ENCODE data around the gene SPECC1.
"Not testable (repeated sequence)": the region's sequence is repeated elsewhere in the genome, so short reads cannot be mapped to it uniquely, and the experiment has no call there.

SPECC1 gene

DNA sequence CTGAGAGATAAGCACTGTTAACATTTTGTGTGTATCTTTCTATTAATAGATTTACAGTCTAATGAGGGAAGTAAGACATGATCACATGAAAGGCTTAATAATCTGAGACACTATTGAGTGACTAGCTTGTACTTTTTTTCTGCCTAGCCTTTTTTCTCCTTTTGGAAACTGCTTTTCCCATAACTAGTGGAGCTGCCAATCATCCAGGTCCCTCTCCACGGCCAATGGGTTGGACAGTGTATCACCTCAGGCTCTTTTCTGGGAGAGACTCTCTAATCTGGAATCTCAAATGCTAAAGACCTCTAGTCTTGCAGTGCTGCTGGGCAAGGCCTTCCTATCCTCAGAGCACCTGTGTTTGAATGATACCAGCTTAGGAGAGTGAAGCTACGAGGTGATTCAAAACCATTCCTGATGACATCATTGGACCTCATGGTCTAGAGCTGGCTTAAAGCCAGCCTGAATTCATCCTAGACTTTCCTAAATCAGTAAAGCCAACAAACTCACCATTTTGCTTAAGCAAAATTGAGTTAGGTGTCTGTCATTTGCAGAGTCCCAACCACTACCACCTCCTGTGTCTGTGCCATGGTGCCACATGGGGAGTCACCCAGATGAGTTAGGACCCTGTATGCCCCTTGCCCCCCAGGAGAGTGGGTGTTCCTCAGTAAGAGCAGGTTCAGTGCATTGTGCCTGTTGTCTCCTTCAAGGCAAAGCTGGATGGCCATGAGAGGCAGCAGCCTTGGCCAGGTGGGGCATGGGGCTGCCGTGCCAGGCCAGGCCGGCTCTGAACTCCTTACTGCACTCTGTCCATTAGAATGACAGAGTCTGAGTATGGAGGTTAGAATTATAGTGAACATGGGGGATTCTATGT is 62.9 kb downstream of the SPECC1 start:
- peak in 1 of 2 donors; percentile 38 for DNase-seq

DNA sequence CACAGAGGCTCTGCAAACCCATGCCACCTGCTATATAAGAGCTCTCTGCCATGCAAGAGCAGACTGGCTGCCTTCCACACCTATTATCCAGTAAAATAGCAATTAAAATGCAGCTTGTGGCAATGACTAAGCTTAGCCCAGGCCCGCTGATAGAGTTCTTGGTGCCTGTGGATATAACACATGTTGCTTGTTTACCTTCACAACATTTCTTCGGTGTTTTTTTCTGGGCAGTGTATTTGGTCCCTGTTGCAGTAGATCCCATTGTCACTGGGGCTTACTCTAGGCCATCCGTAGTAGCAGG is 63.5 kb downstream of the SPECC1 start:
- no peak for DNase-seq

DNA sequence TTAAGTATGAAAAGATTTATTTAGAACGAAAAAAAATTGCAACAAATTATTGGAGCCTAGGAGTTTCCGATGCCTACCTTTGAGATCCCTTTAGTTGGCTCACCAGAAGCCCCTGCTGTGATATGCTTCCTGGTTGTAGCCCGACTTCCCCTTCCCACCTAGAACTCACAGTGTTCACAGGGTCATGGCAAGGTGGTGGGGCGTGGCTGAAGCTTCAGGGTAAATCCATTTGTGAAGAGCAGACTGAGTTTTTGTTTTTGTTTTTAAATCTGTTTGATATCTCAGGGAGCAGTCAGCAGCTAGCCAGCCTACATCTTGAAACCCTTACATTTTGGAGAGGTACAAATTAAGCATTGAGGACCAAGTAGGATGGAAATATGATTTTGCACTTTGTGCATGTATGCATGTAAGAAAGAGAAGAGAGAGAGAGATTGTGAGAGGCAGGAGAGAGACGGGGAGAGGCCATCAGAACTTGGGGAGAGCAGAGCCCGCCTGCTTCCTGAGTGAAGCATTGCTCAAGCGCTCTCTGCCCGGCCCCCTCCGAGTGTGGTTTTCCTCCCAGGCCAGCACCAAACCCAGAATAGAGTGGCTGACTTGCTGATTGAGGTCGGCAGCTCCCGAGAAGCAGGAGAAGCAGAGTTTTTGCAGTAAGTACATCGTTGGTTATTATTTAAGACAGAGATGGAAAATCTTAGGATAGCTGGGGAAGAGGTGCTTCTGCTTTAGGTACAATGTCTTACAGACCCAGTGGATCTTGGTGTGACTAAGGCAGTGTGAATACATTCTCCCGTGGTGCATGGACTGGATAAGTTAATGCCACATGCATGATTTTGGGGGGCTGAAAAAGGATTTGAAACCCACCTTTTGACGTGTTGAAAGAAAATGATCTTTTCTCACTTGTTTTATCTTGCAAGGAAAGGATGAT is 64.2 kb downstream of the SPECC1 start:
- DNase-seq: peak; percentile 42 to 52

DNA sequence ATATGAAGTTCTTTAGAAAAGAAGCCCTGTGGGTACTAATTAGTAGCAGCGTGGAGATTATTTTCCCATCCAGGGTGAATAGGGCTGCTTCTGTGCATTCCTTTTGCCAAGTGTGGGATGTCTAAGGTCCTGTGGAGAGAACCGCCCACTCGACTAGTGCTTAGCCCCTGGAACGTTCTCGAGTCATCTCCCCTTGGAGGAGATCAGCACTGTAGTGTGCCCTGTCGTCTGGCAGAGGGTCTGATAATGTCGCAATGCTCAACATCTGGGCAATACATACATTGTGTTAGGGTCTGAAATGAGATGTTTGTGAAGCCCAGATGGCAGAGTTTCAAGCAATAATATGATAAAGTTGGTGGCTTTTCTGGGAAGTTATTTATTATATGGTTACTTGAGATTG is 64.8 kb downstream of the SPECC1 start:
- peak in 1 of 2 donors; percentile 14 for DNase-seq

DNA sequence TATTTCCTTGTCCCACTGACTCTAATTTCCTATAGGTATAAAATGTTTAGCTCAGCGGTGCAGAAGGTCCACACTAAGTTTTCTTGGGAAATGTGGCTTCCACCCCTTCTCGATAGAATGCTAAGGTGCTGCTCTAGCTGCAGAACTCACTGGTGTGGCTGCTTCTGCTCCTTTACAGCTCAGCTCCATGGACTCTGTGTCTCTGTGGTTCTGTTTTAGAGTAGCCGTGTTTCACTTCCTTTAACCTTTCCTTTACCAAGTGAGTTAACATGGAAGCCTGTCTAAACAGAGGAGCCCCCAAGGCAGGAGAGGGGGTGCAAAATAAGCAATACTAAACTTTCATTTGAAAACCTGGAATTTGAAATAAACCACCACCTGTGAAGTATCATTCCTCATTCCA is 65.3 kb downstream of the SPECC1 start:
- peak; percentile 29 to 51 for DNase-seq

DNA sequence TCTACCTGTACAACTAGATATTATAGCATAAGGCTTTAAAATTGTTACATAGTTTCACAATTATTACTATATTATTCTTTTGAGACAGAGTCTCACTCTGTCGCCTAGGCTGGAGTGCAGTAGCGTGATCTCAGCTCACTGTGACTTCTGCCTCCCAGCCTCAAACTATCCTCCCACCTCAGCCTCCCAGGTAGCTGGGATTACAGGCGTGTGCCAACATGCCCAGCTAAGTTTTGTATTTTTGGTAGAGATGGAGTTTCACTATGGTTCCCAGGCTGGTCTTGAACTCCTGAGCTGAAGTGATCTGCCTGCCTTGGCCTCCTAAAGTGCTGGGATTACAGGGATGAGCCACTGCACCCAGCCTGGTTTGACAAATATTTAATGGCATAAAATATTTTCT is 67.0 kb downstream of the SPECC1 start:
- DNase-seq: not testable (repeated sequence)

DNA sequence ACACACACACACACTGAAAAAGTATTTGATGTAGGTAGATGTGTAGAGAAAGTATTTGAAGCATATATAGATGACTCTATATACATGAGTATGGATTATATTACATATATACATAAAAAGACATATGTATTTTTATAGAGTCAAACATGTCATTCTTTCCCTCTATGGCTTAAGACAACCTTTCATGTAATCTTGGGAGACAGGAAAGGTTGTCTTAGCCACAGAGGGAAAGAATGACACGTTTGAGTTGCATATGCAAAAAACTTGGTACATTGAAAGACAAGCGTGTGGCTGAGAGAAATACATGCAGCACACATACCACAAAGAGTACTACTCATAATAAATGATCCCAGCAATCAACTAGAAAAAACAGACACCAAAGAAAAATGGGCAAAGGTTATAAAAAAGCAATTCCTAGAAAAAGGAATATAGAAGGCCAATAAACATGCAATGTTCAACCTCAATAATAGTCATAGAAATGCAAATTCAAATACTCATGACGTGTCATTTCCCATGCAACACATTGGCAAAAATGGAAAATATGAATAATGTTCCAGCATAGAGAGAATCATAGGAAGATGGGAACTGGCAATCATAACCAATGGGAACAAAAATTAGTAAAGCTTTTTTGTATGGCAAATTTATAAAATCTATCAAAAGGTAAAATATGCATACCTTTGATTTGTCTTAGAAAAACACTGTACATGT is 69.0 kb downstream of the SPECC1 start:
- DNase-seq: no peak

DNA sequence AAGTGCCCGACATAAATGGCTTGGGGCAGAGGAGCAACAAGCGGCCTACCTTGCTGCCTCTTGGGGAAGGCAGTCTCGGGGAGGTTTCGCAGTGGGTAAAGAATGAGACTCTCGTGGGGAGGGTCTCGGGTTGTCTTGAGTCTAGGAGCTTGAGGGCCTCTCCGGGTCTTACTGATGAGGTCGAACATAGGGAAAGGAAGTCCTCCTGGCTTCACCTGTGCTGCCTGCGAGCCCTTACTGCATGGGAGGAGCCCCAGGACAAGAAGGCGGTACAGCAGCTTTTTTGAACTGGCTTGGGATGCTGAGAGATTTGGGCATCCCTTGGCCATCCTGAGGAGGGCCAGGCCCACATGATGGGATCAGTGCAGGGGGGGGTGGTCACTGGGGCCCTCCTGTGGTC is 71.4 kb downstream of the SPECC1 start:
- DNase-seq: no peak

DNA sequence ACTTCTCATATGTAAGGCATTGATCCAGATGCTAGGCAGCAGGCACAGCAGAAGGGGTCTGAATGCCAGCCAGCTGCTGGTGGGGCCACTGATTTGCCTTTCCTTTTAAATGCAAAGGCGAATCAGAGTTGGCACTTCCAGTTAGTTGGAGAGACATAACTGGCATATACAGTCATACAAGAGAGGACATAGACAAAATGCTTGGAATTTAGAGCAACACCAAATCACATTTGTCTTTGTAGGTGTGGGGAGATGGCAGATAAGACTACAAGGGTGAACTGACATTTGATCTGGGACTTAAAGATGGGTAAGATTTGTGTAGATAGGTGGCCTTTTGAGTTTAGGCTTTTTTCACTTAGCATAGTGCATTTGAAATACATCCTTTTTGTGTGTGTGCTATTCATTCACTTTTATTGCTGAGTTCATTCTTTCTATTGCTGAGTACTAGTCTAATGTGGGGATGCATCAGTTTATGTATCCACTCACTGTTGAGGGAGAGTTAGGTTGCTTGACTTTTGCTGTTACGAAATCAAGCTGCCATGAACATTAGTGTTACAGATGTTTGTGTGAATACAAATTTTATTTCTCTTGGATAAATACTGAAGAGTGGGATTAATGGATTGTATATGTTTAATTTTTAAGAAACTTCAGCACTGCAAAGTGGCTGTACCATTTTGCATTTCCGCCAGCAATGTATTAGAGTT is 74.1 kb downstream of the SPECC1 start:
- DNase-seq: no peak

DNA sequence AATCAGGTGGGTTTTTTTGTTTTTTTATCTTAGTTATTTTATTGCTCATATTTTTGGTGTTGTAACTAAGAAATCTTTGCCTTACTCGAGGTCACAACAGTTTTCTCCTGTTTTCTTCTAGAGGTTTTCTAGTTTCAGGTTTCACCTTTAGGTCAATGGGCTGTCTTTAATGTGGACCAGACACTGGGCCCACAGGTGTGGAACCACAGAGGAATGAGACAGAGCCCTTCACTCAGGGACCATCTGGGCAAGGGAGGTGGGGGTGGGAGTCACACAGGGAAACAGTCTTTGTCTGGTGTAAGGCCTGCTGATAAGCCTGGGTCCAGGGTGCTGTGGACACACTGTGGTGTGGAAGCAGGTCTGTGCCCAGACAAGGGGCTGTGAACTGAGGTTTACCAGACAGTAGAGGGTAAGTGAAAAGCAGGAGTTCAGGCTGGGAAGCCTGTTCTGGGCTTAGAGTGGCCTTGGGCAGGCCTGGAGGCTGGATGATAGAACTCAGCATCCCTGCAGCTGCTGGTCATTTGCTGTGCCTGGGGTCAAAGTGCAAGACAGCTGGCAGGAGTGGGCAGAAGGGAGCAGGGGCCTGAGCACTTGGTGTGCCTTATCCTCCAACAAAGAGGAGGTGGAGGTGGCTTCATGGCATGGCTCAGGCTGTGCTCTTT is 75.6 kb downstream of the SPECC1 start:
- DNase-seq: no peak

DNA sequence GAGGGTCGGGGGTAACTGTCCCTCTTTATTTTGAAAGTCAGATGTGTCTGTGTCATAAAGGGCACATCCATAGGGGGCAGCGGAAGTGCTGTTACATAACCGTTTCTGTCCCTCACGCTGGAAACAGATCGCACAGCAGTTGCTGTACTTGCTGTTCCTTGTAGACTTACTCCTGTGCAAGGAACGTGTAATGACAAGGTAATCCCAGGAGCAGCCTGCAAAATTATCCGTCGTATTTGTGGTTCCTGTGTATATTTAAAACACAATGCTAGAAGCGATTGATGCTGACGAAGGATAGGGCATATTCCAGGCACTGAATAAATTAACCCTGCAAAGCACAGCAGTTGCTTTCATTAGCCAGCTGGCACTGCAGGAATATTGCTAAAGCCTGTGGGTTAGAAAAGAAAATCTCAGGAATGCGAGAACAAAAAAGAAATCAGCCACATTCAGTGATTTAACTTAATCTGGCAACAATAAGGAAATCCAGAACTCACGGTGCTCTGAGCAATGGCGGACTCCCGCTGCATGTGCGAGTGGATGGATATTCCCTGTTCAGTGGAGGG is 76.2 kb downstream of the SPECC1 start:
- DNase-seq: no peak

DNA sequence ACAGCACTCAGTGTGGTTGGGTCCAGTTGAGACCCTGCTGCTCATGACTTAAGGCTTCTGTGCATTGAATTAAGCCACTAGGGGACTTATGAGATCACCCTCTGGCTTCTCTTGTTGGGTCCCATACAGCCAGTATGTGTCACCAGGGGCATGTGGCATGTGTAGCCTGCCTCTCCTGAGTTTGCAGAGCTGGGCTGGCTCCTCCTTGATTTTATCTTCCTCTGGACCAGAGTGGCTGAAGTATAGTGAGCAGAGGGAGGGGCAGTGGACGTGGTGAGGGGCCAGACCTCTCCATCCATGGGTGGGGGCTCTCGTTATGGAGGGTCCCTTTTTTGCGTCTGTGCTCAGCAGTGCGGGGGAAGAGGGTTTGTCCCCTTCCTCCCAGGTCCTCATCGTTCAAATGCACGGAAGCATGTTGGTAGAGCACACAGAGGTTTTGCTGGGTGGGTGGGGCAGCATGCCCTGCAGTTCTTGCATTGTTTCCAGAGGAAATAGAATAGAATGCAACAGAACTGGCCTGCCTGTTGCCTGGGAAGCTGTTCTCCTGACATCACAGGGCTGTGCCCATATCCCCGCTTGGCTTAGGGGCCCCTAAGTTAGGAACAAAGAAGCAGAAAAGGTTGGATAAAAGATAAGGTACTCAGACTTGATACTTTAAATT is 77.4 kb downstream of the SPECC1 start:
- no peak for DNase-seq

DNA sequence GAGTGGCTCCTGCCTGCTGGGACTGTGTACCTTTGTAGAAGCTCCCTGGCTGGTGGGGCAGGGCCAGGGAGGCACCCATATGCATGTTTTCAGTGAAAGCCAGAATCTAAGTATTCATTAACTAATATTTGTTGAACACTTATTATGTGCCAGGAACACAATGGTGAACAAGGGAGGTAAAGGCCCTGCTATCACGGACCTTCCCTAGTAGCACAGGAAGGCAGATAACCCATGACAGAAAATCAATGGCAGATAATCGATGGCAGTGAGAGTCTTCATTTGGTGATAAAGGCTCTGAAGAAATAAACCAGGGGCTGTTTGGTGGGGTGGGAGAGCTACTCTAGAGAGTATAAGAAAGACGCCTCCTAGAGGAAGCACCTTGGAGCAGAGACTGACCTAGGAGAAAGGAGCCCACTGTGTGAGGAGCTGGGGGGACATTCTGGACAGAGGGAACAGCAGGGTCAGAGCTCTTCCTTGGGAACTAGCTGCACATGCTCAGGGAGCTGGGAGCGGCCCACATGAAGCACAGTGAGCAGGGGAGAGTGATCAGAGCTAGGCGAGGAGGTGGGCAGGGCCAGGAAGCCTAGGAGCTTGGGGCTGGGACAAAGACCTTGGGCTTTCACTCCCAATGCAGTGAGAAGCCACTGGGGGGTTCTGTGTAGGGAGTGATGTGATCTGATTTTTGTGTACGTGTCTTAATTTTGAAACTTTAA is 78.5 kb downstream of the SPECC1 start:
- no peak for DNase-seq

DNA sequence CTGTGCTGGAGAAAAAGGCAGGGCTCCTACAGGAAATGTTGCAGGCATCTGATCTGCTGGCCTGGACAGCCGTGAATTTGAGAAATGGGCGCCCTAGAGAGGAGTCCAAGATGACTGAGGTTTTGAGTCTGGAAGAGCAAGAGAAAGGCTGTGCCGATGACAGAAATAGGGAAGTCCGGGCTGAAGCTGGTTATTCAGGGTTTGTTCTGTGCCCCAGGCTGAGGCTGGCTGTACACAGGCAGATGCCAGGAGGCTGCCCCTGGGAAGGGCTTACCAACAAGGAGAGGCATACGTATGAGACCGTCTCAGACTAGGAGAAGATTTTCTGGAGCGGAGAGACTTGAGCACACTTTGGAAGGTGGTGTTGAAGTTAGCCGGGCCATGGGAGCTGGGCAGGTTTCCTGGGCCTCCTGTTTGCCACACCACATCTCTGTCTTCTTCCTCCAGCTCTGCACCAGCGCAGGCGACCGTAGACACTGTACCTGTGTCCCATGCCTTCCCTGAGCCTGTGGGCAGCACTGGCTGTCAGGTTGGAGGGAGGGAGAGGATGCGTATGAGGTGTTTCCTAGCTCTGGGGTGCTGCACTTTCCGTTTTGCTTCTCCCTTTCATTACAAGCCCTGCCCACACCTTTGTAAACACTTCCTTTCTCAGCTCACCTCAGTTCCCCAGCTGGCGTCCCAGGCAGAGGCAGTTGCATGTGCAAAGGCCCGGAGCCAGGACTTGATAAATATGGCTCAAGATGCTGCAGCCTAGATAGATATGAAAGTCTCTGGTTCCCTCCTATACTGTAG is 80.8 kb downstream of the SPECC1 start:
- DNase-seq: peak in 1 of 2 donors; percentile 20

DNA sequence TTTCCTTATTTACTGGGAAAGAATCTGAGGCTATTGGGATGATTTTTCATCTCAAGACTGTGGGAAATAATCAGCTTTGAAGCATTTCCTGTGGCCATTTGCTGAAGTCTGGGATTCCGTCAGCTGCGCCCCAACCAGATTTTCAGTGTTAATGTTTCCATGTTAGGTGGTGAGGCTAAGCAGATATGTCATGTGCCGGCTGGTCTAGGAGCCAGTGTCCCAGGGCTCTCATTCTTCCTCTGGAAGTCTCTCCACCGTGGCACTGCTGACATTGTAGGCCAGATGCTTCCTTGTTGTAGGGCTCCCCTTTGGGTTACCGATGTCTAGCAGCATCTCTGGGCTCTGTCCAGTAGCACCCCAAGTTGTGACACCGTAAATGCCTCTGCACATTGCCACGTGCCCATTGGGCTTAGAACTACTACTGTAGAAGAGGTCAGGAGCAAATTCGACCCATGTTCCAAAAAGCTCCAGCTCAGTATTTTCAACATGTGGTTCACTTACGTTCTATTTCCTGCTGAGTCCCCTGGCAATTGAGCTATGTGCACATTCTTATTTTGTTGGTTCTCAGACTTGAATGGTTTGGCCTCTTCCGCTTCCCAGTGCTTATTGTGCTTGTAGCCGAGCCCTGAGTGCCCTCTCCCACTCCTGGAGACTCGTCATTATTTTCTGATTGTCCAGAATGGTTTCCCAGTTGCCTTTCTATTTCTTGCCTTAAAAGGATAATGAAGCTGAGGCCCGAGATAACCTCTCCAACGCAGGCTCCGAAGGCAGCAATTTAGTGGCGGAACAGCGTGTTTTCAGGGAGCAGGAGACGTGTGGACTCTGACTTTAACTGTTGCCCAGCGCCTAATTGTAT is 82.2 kb downstream of the SPECC1 start:
- no peak for DNase-seq

DNA sequence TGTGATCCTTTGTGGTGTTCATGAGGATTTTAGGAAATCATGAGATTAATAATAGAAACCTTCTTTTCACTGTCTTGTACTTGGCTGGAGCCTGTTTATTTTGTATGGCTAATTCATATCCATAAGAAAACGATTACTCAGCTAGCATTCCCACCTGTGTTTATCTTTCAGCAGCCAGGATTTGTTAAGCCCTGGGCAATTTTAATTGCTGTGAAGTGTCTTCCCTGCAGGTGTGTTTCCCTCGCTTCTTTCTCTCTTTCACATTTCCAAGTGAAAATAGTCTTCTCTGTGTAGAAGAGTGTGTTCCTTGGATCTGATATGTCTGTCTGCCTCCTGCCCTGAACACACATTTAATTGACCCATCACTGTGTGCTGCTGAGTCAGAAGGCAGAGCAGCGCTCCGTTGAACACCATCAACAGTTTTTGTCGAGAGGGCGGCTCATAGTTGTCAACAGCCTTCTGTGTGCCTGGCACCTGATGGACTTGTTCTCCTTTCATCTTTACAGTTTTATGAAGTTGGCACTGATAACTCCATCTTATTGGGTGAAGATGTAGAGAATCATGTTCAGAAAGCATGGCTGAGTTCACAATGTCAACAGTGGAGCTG is 83.2 kb downstream of the SPECC1 start:
- DNase-seq: no peak

DNA sequence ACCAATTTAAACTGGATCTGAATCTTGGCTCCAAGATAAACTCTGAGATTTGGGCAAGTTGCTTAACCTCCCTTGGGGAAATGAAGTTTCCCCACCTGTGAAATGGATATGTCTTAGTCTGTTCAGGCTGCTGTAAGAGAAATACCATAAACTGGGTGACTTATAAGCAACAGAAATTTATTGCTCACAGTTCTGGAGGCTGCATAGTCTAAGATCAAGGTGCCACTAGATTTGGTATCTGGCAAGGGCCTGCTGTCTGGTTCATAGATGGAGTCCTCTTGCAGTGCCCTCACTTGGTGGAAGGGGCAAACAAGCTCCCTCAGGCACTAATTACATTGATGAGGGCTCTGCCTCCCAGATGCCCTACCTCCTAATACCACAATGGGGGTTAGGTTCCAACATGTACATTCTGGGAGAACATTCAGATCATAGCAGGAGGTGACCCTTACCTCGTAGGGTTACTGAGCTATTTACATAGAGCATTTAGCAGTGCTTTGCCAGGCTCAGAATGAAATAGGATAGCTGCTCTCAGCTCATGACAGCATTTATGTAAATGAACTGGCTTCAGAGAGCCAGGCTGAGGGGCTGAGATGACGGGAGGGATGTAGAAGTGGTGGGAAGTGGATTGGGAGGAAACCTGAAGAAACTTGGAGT is 83.9 kb downstream of the SPECC1 start:
- no peak for DNase-seq

DNA sequence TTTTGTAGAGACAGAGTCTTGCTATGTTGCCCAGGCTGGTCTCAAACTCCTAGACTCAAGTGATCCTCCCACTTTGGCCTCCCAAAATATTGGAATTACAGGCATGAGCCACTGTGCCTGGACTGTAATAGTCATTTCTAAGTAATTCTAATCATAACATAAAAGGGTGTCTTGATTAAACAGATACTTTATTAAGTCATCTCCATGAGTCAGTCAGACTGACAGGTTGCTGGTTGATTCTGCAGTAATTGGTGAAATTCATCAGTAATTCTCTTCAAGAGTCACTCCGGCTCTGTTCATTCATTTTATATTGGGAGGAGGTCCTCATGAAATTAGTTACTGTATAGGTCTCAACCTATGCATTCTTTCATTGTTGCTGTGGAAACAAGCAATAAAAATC is 85.6 kb downstream of the SPECC1 start:
- DNase-seq: no peak
